DND-41 (cell line): ENCODE measurements around the gene GNG13.
"Not testable (repeated sequence)": the region's sequence is repeated elsewhere in the genome, so short reads cannot be mapped to it uniquely, and the experiment has no call there.

ENCODE experiments used
- ATAC-seq: fragments of 200-7000 bp; cut with Tn5 transposase; 3 replicates; pipeline ENCODE4 v1.9.1; 2021; ENCODE audit warnings: low read depth; ENCODE audit not compliant: insufficient read depth
- DNase-seq: peaks from one replicate; pipeline ENCODE4 v3.0.0-alpha.2; 2020
- H2AFZ ChIP-seq: 2 replicates; pipeline ENCODE4 v1.6.0; 2012; ENCODE audit warnings: low read depth, low read length
- H3K27ac ChIP-seq: 2 replicates; pipeline ENCODE4 v1.5.1; 2012; ENCODE audit warnings: low read length, inconsistent platforms
- H3K27me3 ChIP-seq: fragments of 200-600 bp; sonication (generic); 2 replicates; pipeline ENCODE4 v1.6.0; 2012; ENCODE audit warnings: low read length, mild to moderate bottlenecking, inconsistent platforms; ENCODE audit not compliant: insufficient read depth, poor library complexity
- H3K36me3 ChIP-seq: 2 replicates; pipeline ENCODE4 v1.5.1; 2012; ENCODE audit warnings: low read length, inconsistent platforms; ENCODE audit not compliant: insufficient read depth
- H3K4me1 ChIP-seq: 2 replicates; pipeline ENCODE4 v1.5.1; 2012; ENCODE audit warnings: mild to moderate bottlenecking, low read length; ENCODE audit not compliant: insufficient read depth
- H3K4me2 ChIP-seq: 2 replicates; pipeline ENCODE4 v1.6.0; 2012; ENCODE audit warnings: mild to moderate bottlenecking, moderate library complexity, low read length, inconsistent platforms; ENCODE audit not compliant: insufficient read depth
- H3K4me3 ChIP-seq, 2 experiments: fragments of 200-600 bp in 1 of 2; shearing (Covaris generic) in 1 of 2; 2 replicates each; pipeline ENCODE4 v1.5.1; 2012 to 2016; ENCODE audit warnings: inconsistent platforms in 2 of 2, low read length in 2 of 2, mild to moderate bottlenecking in 2 of 2, low read depth in 1 of 2, moderate library complexity in 1 of 2
- H3K79me2 ChIP-seq: 2 replicates; pipeline ENCODE4 v1.6.0; 2012; ENCODE audit warnings: low read length, inconsistent platforms; ENCODE audit not compliant: insufficient read depth
- H3K9ac ChIP-seq: 2 replicates; pipeline ENCODE4 v1.6.0; 2012; ENCODE audit warnings: low read depth, mild to moderate bottlenecking, inconsistent platforms, low read length, moderate library complexity
- H3K9me3 ChIP-seq: 2 replicates; pipeline ENCODE4 v1.5.1; 2012; ENCODE audit warnings: low read length, moderate library complexity, mild to moderate bottlenecking, inconsistent platforms; ENCODE audit not compliant: insufficient read depth, severe bottlenecking
- H4K20me1 ChIP-seq: 2 replicates; pipeline ENCODE4 v1.6.0; 2012; ENCODE audit warnings: low read length; ENCODE audit not compliant: insufficient read depth
- EZH2 ChIP-seq: IDR thresholded peaks from 3 replicates; pipeline ENCODE4 v1.6.1; 2012; ENCODE audit warnings: borderline replicate concordance, low read depth, mild to moderate bottlenecking, moderate library complexity, low read length, inconsistent platforms; ENCODE audit not compliant: severe bottlenecking
- TF ChIP-seq, protein P1 (sequence below): IDR thresholded peaks from 2 replicates; pipeline ENCODE4 v1.5.1; 2012; ENCODE audit warnings: borderline replicate concordance, low read length, moderate library complexity, mild to moderate bottlenecking; ENCODE audit not compliant: poor library complexity, severe bottlenecking; ENCODE audit errors: extremely low read depth

GNG13 gene

GRCh38 chr16:820748-821147 lies 20.2 kb upstream of the GNG13 start:
- H3K4me2 ChIP-seq: no peak overlapping the region
- no peak overlapping the region for H2AFZ ChIP-seq
- no peaks in the 10 kb centered on the region for H3K9me3 ChIP-seq
- H3K79me2 ChIP-seq: no peaks in the 10 kb centered on the region
- no peak overlapping the region for H3K9ac ChIP-seq
- ATAC-seq (no peak), DNase-seq (no peak)
- no peaks in the 10 kb centered on the region for H3K27me3 ChIP-seq
- no peak overlapping the region for H3K4me3 ChIP-seq
- H4K20me1 ChIP-seq: no peaks in the 10 kb centered on the region
- H3K27ac ChIP-seq: no peak overlapping the region
- no peaks in the 10 kb centered on the region for H3K36me3 ChIP-seq
- TF ChIP-seq, protein P1, sequence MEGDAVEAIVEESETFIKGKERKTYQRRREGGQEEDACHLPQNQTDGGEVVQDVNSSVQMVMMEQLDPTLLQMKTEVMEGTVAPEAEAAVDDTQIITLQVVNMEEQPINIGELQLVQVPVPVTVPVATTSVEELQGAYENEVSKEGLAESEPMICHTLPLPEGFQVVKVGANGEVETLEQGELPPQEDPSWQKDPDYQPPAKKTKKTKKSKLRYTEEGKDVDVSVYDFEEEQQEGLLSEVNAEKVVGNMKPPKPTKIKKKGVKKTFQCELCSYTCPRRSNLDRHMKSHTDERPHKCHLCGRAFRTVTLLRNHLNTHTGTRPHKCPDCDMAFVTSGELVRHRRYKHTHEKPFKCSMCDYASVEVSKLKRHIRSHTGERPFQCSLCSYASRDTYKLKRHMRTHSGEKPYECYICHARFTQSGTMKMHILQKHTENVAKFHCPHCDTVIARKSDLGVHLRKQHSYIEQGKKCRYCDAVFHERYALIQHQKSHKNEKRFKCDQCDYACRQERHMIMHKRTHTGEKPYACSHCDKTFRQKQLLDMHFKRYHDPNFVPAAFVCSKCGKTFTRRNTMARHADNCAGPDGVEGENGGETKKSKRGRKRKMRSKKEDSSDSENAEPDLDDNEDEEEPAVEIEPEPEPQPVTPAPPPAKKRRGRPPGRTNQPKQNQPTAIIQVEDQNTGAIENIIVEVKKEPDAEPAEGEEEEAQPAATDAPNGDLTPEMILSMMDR: no peak
- no peak for TF ChIP-seq EZH2
- H3K4me1 ChIP-seq: no peaks in the 10 kb centered on the region

GRCh38 chr16:820044-820408 lies 19.5 kb upstream of the GNG13 start:
- not testable (repeated sequence) for DNase-seq, H3K9me3 ChIP-seq, H4K20me1 ChIP-seq, H3K4me1 ChIP-seq, H3K4me2 ChIP-seq, H3K27ac ChIP-seq, H2AFZ ChIP-seq, H3K36me3 ChIP-seq, H3K27me3 ChIP-seq, H3K9ac ChIP-seq, H3K79me2 ChIP-seq, H3K4me3 ChIP-seq, ATAC-seq

- Histone ChIP-seq H3K36me3 (no peaks in the 10 kb centered on the region), H3K9ac (no peak overlapping the region), H3K4me1 (no peaks in the 10 kb centered on the region), H4K20me1 (no peaks in the 10 kb centered on the region), H3K4me3 (no peak overlapping the region), H3K27ac (no peak overlapping the region), H2AFZ (no peak overlapping the region), H3K9me3 (no peaks in the 10 kb centered on the region), H3K79me2 (no peaks in the 10 kb centered on the region), H3K4me2 (no peak overlapping the region), H3K27me3 (no peaks in the 10 kb centered on the region)
- DNase-seq (no peak), ATAC-seq (peak; percentile 52; the same call in 1 of the 3 replicates)
- TF ChIP-seq, protein P1: no peak
- TF ChIP-seq EZH2: no peak
These were observed 19.0 kb upstream of the GNG13 start for GRCh38 chr16:819336-820043.

DNA sequence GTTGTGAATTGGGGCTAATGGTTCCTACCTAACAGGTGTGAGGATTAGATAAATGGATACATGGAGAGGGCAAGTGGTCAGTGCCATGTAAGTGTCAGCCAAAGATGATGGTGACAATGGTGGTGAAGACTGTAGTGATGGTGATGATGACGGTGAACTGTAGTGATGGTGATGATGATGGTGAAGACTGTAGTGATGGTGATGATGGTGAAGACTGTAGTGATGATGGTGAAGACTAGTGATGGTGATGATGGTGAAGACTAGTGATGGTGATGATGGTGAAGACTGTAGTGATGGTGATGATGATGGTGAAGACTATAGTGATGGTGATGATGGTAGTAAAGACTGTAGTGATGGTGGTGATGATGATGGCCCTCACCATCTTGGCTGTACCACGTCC lies 18.1 kb upstream of the GNG13 start:
- no peak overlapping the region for H3K4me2 ChIP-seq

More for the DNA sequence above, 18.1 kb upstream of the GNG13 start:
- no peaks in the 10 kb centered on the region for H3K27me3 ChIP-seq
- DNase-seq (no peak), ATAC-seq (no peak)
- H3K9ac ChIP-seq: no peak overlapping the region
- no peak overlapping the region for H3K27ac ChIP-seq
- H3K4me3 ChIP-seq: no peak overlapping the region
- no peaks in the 10 kb centered on the region for H4K20me1 ChIP-seq
- H3K9me3 ChIP-seq: no peaks in the 10 kb centered on the region
- TF ChIP-seq EZH2: no peak
- TF ChIP-seq, protein P1: no peak
- H3K36me3 ChIP-seq: no peaks in the 10 kb centered on the region
- H3K79me2 ChIP-seq: no peaks in the 10 kb centered on the region
- H2AFZ ChIP-seq: no peak overlapping the region
- H3K4me1 ChIP-seq: no peaks in the 10 kb centered on the region
